ENCODE measurements around the gene ATP8B1. TPM values are rescaled to one million over a fixed set of nuclear protein-coding genes. Genes with fewer than 3 reads are reported as not detected.

Gene ATP8B1
- total RNA-seq, 2 donors from 2014 or later: 33.5 to 103 TPM

- no peaks in the 10 kb centered on the region for H3K27me3 ChIP-seq (replicated peaks; ENCODE audit: insufficient read depth)
- WGBS: 89% methylated on average over 10 of the region's 10 CpGs
- no peaks in the 10 kb centered on the region for H3K36me3 ChIP-seq
- intact Hi-C loops (cut with DNase I): no loop called here
- H3K4me3 ChIP-seq: no peak overlapping the region
- no peak overlapping the region for H3K27ac ChIP-seq
- TF ChIP-seq POLR2A (IDR thresholded peaks at IDR 0.05) (no peak), POLR2AphosphoS5 (IDR thresholded peaks at IDR 0.05) (no peak), CTCF (IDR thresholded peaks at IDR 0.05) (no peak)
- DNase-seq (ENCODE audit: low spot score): no peak
- H3K9me3 ChIP-seq: no peaks in the 10 kb centered on the region
- H3K4me1 ChIP-seq (replicated peaks): no peaks in the 10 kb centered on the region
These were observed 13.3 kb upstream of the ATP8B1 start for GRCh38 chr18:57816208-57816954.

GRCh38 chr18:57814555-57814954 lies 11.4 kb upstream of the ATP8B1 start:
- WGBS: 93% methylated on average over 2 of the region's 2 CpGs

DNA sequence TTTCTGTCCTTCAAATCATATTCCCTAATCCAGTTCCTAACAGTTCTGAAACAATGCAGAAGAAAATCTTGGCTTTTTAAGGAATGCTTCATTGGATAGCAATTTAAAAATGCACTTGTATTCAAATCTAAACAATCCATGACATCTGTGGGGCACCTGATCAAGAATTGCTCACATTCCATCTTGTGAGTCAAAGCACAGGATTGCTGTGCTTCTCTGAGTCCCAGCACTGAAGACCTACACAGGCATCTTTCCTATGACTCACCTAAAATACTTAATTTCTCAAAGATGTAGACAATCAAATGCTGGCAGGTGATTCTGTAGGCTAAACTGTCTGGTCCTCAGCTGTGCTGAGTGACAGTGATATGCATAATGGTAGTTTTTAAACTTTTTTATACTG lies 10.1 kb upstream of the ATP8B1 start:
- H3K9me3 ChIP-seq: no peaks in the 10 kb centered on the region
- H3K4me3 ChIP-seq: no peak overlapping the region
- no peaks in the 10 kb centered on the region for H3K27me3 ChIP-seq (replicated peaks; ENCODE audit: insufficient read depth)
- DNase-seq (ENCODE audit: low spot score): no peak
- no peaks in the 10 kb centered on the region for H3K36me3 ChIP-seq
- H3K4me1 ChIP-seq (replicated peaks): no peaks in the 10 kb centered on the region
- TF ChIP-seq POLR2AphosphoS5 (IDR thresholded peaks at IDR 0.05) (no peak), POLR2A (IDR thresholded peaks at IDR 0.05) (no peak), CTCF (IDR thresholded peaks at IDR 0.05) (no peak)
- intact Hi-C loops (cut with DNase I): no loop called here
- no peak overlapping the region for H3K27ac ChIP-seq

More at GRCh38 chr18:57814555-57814954, 11.4 kb upstream of the ATP8B1 start:
- no peak overlapping the region for H3K27ac ChIP-seq
- no peaks in the 10 kb centered on the region for H3K36me3 ChIP-seq
- no peak overlapping the region for H3K4me3 ChIP-seq
- no peaks in the 10 kb centered on the region for H3K9me3 ChIP-seq
- no peaks in the 10 kb centered on the region for H3K27me3 ChIP-seq (replicated peaks; ENCODE audit: insufficient read depth)
- TF ChIP-seq POLR2AphosphoS5 (IDR thresholded peaks at IDR 0.05) (no peak), CTCF (IDR thresholded peaks at IDR 0.05) (no peak), POLR2A (IDR thresholded peaks at IDR 0.05) (no peak)
- intact Hi-C loops (cut with DNase I): no loop called here
- no peaks in the 10 kb centered on the region for H3K4me1 ChIP-seq (replicated peaks)
- no peak for DNase-seq (ENCODE audit: low spot score)

GRCh38 chr18:57812126-57812477 lies 9.0 kb upstream of the ATP8B1 start:
- Histone ChIP-seq H3K27me3 (replicated peaks; ENCODE audit: insufficient read depth) (no peaks in the 10 kb centered on the region), H3K9me3 (no peaks in the 10 kb centered on the region), H3K36me3 (no peaks in the 10 kb centered on the region), H3K27ac (no peak overlapping the region), H3K4me1 (replicated peaks) (no peaks in the 10 kb centered on the region), H3K4me3 (no peak overlapping the region)
- TF ChIP-seq POLR2A (IDR thresholded peaks at IDR 0.05): no peak
- no peak for TF ChIP-seq POLR2AphosphoS5 (IDR thresholded peaks at IDR 0.05)
- TF ChIP-seq CTCF (IDR thresholded peaks at IDR 0.05): no peak
- DNase-seq (ENCODE audit: low spot score): no peak
- intact Hi-C loops (cut with DNase I): no loop called here

DNA sequence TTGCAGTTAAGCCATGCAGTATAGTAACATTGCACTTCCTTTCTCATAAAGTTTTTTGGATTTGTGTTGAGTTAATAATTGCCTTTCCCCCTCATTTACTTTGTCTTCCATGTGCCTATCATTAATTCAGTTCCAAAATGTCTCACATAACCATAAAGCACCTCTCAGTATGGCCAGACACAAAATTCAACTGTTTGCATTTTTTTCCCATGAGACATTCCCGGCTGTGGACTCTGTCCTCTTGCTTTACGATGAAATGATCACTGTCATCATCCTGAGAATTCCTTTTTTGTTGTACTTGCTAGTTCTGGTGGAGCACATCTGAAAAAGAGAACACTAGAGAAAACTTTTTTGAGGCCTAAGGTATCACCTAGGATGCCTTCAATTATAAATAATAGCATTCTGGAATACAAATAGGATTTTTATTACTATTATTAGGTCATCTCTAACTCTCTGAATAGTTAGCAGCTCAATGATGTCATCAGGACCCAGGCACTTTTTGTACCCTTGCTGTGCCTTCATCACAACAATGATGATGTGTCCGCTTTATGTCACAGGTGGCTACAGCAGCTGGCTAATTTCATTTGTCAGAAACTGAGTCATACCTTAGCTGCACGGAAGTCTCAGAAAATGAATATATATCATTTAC lies 8.5 kb upstream of the ATP8B1 start:
- no peak for TF ChIP-seq POLR2A (IDR thresholded peaks at IDR 0.05)
- no peak for TF ChIP-seq POLR2AphosphoS5 (IDR thresholded peaks at IDR 0.05)
- TF ChIP-seq CTCF (IDR thresholded peaks at IDR 0.05): no peak
- Histone ChIP-seq H3K27ac (no peak overlapping the region), H3K4me3 (no peak overlapping the region), H3K27me3 (replicated peaks; ENCODE audit: insufficient read depth) (no peaks in the 10 kb centered on the region), H3K9me3 (no peaks in the 10 kb centered on the region), H3K4me1 (replicated peaks) (no peaks in the 10 kb centered on the region), H3K36me3 (no peaks in the 10 kb centered on the region)
- intact Hi-C loops (cut with DNase I): no loop called here
- 94% methylated on average over 4 of the region's 4 CpGs for WGBS
- no peak for DNase-seq (ENCODE audit: low spot score)

Measured in prostate gland (tissue), 2 donors.